Spleen (tissue), 7 donors: ENCODE results near the gene DCST1.

Source experiments
- POLR2AphosphoS5 ChIP-seq, 3 donors: sonication (generic); formaldehyde crosslinking; IDR thresholded peaks; one replicate each; pipeline ENCODE4 v1.5.1; 2017; ENCODE audit warnings: antibody characterized with exemption in 3 of 3
- TF ChIP-seq, protein P1 (sequence below), 11 experiments: fragments of 200-600 bp in 7 of 11; fragments of 450-650 bp in 4 of 11; sonication (generic) in 4 of 11; IDR thresholded peaks in 8 of 11; conservative IDR thresholded peaks in 3 of 11; 1 replicate in 7 of 11; 2 replicates in 4 of 11; pipeline versions ENCODE4 v1.4.0 to v1.8.0; 2016 to 2021; ENCODE audit warnings: antibody characterized with exemption in 11 of 11, inconsistent platforms in 4 of 11, mild to moderate bottlenecking in 1 of 11
- donor health status: DM: no; HTN: no; CAD: no; lungs with moderate emphysema.
- donor health status: DM: no; HTN: no; CAD: no.
- donor health status: DM: no; HTN: no; CAD: no.

GRCh38 chr1:155003766-155004351 lies 29.8 kb upstream of the DCST1 start:
- TF ChIP-seq, protein P1, sequence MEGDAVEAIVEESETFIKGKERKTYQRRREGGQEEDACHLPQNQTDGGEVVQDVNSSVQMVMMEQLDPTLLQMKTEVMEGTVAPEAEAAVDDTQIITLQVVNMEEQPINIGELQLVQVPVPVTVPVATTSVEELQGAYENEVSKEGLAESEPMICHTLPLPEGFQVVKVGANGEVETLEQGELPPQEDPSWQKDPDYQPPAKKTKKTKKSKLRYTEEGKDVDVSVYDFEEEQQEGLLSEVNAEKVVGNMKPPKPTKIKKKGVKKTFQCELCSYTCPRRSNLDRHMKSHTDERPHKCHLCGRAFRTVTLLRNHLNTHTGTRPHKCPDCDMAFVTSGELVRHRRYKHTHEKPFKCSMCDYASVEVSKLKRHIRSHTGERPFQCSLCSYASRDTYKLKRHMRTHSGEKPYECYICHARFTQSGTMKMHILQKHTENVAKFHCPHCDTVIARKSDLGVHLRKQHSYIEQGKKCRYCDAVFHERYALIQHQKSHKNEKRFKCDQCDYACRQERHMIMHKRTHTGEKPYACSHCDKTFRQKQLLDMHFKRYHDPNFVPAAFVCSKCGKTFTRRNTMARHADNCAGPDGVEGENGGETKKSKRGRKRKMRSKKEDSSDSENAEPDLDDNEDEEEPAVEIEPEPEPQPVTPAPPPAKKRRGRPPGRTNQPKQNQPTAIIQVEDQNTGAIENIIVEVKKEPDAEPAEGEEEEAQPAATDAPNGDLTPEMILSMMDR (IDR thresholded peaks at IDR 0.05 in 8 of 11, conservative IDR thresholded peaks at IDR 0.05 in 3 of 11) = no peak
- TF ChIP-seq POLR2AphosphoS5 (IDR thresholded peaks at IDR 0.05) = peak in 2 of 3 donors; percentile 52 to 56
